ENCODE measurements around the gene EXOC4.

EXOC4 gene

GRCh38 chr7:133704453-133704852 lies 451.6 kb downstream of the EXOC4 start:
- no peaks in the 10 kb centered on the region for H3K36me3 ChIP-seq
- TF ChIP-seq, protein P1, sequence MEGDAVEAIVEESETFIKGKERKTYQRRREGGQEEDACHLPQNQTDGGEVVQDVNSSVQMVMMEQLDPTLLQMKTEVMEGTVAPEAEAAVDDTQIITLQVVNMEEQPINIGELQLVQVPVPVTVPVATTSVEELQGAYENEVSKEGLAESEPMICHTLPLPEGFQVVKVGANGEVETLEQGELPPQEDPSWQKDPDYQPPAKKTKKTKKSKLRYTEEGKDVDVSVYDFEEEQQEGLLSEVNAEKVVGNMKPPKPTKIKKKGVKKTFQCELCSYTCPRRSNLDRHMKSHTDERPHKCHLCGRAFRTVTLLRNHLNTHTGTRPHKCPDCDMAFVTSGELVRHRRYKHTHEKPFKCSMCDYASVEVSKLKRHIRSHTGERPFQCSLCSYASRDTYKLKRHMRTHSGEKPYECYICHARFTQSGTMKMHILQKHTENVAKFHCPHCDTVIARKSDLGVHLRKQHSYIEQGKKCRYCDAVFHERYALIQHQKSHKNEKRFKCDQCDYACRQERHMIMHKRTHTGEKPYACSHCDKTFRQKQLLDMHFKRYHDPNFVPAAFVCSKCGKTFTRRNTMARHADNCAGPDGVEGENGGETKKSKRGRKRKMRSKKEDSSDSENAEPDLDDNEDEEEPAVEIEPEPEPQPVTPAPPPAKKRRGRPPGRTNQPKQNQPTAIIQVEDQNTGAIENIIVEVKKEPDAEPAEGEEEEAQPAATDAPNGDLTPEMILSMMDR (IDR thresholded peaks at IDR 0.05; ENCODE audit: low read depth, low read length): no peak
- no peak overlapping the region for H3K4me3 ChIP-seq (ENCODE audit: low read depth, low read length)
- no peak overlapping the region for H3K27ac ChIP-seq
- no peaks in the 10 kb centered on the region for H3K27me3 ChIP-seq (ENCODE audit: insufficient read depth, low read depth, severe bottlenecking)
- no peak for DNase-seq
- no peaks in the 10 kb centered on the region for H3K9me3 ChIP-seq (ENCODE audit: severe bottlenecking)

DNA sequence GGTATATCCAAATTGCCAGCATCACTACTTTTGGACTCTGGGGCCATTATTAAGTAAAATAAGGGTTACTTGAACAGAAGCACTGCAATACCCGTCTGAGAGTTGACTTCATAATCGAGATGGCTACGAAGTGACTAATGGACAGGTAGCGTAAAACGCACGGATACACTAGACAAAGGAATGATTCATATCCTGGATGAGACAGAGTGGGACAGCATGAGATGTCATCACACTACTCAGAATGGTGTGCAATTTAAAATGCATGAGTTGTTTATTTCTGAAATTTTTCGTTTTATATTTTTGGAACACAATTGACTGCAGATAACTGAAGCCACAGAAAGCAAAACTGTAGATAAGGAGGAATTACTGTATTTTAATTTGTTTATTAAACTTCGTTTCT lies 452.7 kb downstream of the EXOC4 start:
- H3K36me3 ChIP-seq: no peaks in the 10 kb centered on the region
- TF ChIP-seq, protein P1 (IDR thresholded peaks at IDR 0.05; ENCODE audit: low read depth, low read length): no peak
- H3K9me3 ChIP-seq (ENCODE audit: severe bottlenecking): no peaks in the 10 kb centered on the region
- H3K27me3 ChIP-seq (ENCODE audit: insufficient read depth, low read depth, severe bottlenecking): no peaks in the 10 kb centered on the region
- no peak overlapping the region for H3K4me3 ChIP-seq (ENCODE audit: low read depth, low read length)
- no peak overlapping the region for H3K27ac ChIP-seq
- DNase-seq: no peak

DNA sequence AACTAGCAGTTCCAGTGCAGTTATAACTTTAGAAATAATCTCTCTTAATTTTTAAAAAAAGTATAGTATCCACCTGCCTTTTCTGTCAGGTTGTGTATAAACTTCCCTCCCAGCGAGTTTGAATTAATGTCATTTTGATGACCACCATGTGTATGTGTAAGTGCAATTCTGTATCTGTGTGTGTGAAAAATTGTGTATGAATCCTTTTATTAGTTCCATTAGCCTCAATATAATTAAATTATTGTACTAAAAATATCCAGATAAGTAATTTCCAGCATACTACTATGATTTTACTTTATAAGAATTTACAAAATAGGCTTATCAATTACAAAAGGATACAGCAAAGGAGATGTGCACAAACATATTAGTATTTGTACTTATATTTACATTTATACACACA lies 453.1 kb downstream of the EXOC4 start:
- no peak for DNase-seq
- Histone ChIP-seq H3K36me3 (no peaks in the 10 kb centered on the region), H3K4me3 (ENCODE audit: low read depth, low read length) (no peak overlapping the region), H3K9me3 (ENCODE audit: severe bottlenecking) (no peaks in the 10 kb centered on the region), H3K27ac (no peak overlapping the region), H3K27me3 (ENCODE audit: insufficient read depth, low read depth, severe bottlenecking) (no peaks in the 10 kb centered on the region)
- TF ChIP-seq, protein P1 (IDR thresholded peaks at IDR 0.05; ENCODE audit: low read depth, low read length): no peak

- H3K27ac ChIP-seq: no peak overlapping the region
- DNase-seq: no peak
- TF ChIP-seq, protein P1 (IDR thresholded peaks at IDR 0.05; ENCODE audit: low read depth, low read length): no peak
- no peaks in the 10 kb centered on the region for H3K9me3 ChIP-seq (ENCODE audit: severe bottlenecking)
- no peaks in the 10 kb centered on the region for H3K36me3 ChIP-seq
- H3K4me3 ChIP-seq (ENCODE audit: low read depth, low read length): no peak overlapping the region
- H3K27me3 ChIP-seq (ENCODE audit: insufficient read depth, low read depth, severe bottlenecking): no peaks in the 10 kb centered on the region
Measured at GRCh38 chr7:133709036-133709880, 456.4 kb downstream of the EXOC4 start.

GRCh38 chr7:133712544-133712943 lies 459.7 kb downstream of the EXOC4 start:
- Histone ChIP-seq H3K36me3 (no peaks in the 10 kb centered on the region), H3K9me3 (ENCODE audit: severe bottlenecking) (no peaks in the 10 kb centered on the region), H3K27ac (no peak overlapping the region), H3K27me3 (ENCODE audit: insufficient read depth, low read depth, severe bottlenecking) (no peaks in the 10 kb centered on the region), H3K4me3 (ENCODE audit: low read depth, low read length) (no peak overlapping the region)
- TF ChIP-seq, protein P1 (IDR thresholded peaks at IDR 0.05; ENCODE audit: low read depth, low read length): no peak
- no peak for DNase-seq

GRCh38 chr7:133714654-133715053 lies 461.8 kb downstream of the EXOC4 start:
- Histone ChIP-seq H3K27me3 (ENCODE audit: insufficient read depth, low read depth, severe bottlenecking) (no peaks in the 10 kb centered on the region), H3K27ac (no peak overlapping the region), H3K4me3 (ENCODE audit: low read depth, low read length) (no peak overlapping the region), H3K9me3 (ENCODE audit: severe bottlenecking) (no peaks in the 10 kb centered on the region), H3K36me3 (no peaks in the 10 kb centered on the region)
- TF ChIP-seq, protein P1 (IDR thresholded peaks at IDR 0.05; ENCODE audit: low read depth, low read length): no peak
- no peak for DNase-seq

All from WERI-Rb-1 (cell line).